Measurements from ENCODE around the gene JPH2. TPM values are rescaled to one million over a fixed set of nuclear protein-coding genes. Genes with fewer than 3 reads are reported as not detected.

The JPH2 gene
- total and polyA plus RNA-seq, 2 of the 4 experiments (the other 2 are of a cell fraction), result 0.44 to 0.54 TPM

- POLR2A ChIA-PET (ENCODE audit: unreplicated experiment), result no interaction called here
- Histone ChIP-seq H3K4ac (ENCODE audit: low read depth, low read length) (no peak overlapping the region), H3K9ac (ENCODE audit: low read depth, low read length) (no peak overlapping the region), H2BK120ac (ENCODE audit: low read depth, low read length) (no peak overlapping the region), H3K9me1 (ENCODE audit: insufficient read depth, low read length) (peaks cover 11% of the 10 kb centered on the region), H2AFZ (replicated peaks; ENCODE audit: low read length, poor library complexity) (no peak overlapping the region), H3K9me3 (ENCODE audit: control insufficient read depth, insufficient read depth, low read length) (no peaks in the 10 kb centered on the region), H3K27ac (ENCODE audit: insufficient read depth, low read length) (no peak overlapping the region), H2BK20ac (ENCODE audit: low read depth, low read length) (no peak overlapping the region), H3K23ac (ENCODE audit: low read depth, low read length) (no peak overlapping the region), H3K27me3 (ENCODE audit: control insufficient read depth, insufficient read depth, low read length) (no peaks in the 10 kb centered on the region), H4K20me1 (ENCODE audit: insufficient read depth, low read length) (no peaks in the 10 kb centered on the region), H2BK15ac (ENCODE audit: low read depth, low read length) (no peak overlapping the region), H3K36me3 (ENCODE audit: control insufficient read depth, insufficient read depth, low read length) (peaks cover 7% of the 10 kb centered on the region; the same call in 1 of the 2 replicates), H3K4me2 (ENCODE audit: low read depth, low read length) (no peak overlapping the region), H3K79me1 (ENCODE audit: low read depth in 1 of 2, low read length in 2 of 2) (no peaks in the 10 kb centered on the region), H3K18ac (ENCODE audit: low read depth, low read length) (no peak overlapping the region), H2BK5ac (ENCODE audit: low read depth, low read length, poor library complexity, severe bottlenecking) (no peak overlapping the region), H3K4me3 (ENCODE audit: insufficient read depth, low read depth, low read length) (no peak overlapping the region), H2AK9ac (replicated peaks; ENCODE audit: low read depth, low read length, poor library complexity) (no peak overlapping the region), H4K5ac (ENCODE audit: low read depth, low read length) (no peak overlapping the region), H3K4me1 (ENCODE audit: control insufficient read depth, insufficient read depth, low read length) (peaks cover 4% of the 10 kb centered on the region), H4K91ac (ENCODE audit: insufficient read depth, low read depth, low read length) (no peak overlapping the region), H3K14ac (replicated peaks; ENCODE audit: low read depth, low read length) (no peak overlapping the region), H2AK5ac (ENCODE audit: low read depth, low read length) (no peak overlapping the region), H3K56ac (ENCODE audit: extremely low read depth, insufficient read depth, low read length) (no peak overlapping the region), H4K8ac (ENCODE audit: low read depth in 2 of 2, low read length in 2 of 2) (no peak overlapping the region)
- DNase-seq (no peak), ATAC-seq (ENCODE audit: low read depth) (no peak)
- no TSS peak for BruUV-seq (replicated peaks)
- CTCF ChIA-PET, result no interaction called here
- dilution Hi-C loops (cut with HindIII; ENCODE audit: low sequenced_read_pairs, unreplicated experiment), result no loop called here
- WGBS, 2 experiments (ENCODE audit: extremely low coverage in 2 of 2, insufficient read length in 1 of 2), result no CpG with 5 or more reads among the region's 6 CpGs
- intact Hi-C loops (cut with micrococcal nuclease), result loop anchor here (10.0 kb wide), 1 partner anchor 128 kb away; no protein-coding TSS in a partner anchor
- TF ChIP-seq FOS (IDR thresholded peaks at IDR 0.05; ENCODE audit: low read depth, low read length), result no peak
- TF ChIP-seq MXI1 (IDR thresholded peaks at IDR 0.05; ENCODE audit: borderline replicate concordance, low read depth, low read length), result no peak
- TF ChIP-seq RCOR1 (IDR thresholded peaks at IDR 0.05; ENCODE audit: insufficient replicate concordance, low read length), result no peak
- no peak for TF ChIP-seq USF2 (IDR thresholded peaks at IDR 0.05; ENCODE audit: low read depth, low read length)
- TF ChIP-seq MAFK (IDR thresholded peaks at IDR 0.05; ENCODE audit: low read depth, low read length), result no peak
- no peak for TF ChIP-seq NFE2L2 (IDR thresholded peaks at IDR 0.05; ENCODE audit: low read depth, low read length)
- in situ Hi-C loops (cut with MboI; ENCODE audit: low sequenced_read_pairs), result no loop called here
Measured at GRCh38 chr20:44072384-44072783, 114.6 kb downstream of the JPH2 start.
